Neural cell (in vitro differentiated cells): Measurements from ENCODE around the gene P2RX3. TPM values are rescaled to one million over a fixed set of nuclear protein-coding genes. Genes with fewer than 3 reads are reported as not detected.

Source experiments
- H2AFZ ChIP-seq: fragments of 200-600, 300-800 bp; sonication (generic), shearing (Covaris generic); 2 replicates; pipeline ENCODE4 v1.6.0; 2014; ENCODE audit warnings: low read depth, mild to moderate bottlenecking, antibody characterized with exemption, low read length, moderate library complexity
- H3F3A ChIP-seq: fragments of 200-600 bp; shearing (Covaris generic); 2 replicates; pipeline ENCODE4 v1.6.1; 2016; ENCODE audit warnings: mild to moderate bottlenecking, moderate library complexity, mixed read lengths, antibody characterized with exemption, low read length; ENCODE audit not compliant: insufficient read depth, poor library complexity, severe bottlenecking
- H3K27ac ChIP-seq: fragments of 200-600, 300-800 bp; sonication (generic), shearing (Covaris generic); 2 replicates; pipeline ENCODE4 v1.5.1; 2014; ENCODE audit warnings: mild to moderate bottlenecking, low read length, moderate library complexity
- H3K27me3 ChIP-seq: fragments of 300-800, 200-600 bp; sonication (generic), shearing (Covaris generic); 2 replicates; pipeline ENCODE4 v1.6.0; 2014; ENCODE audit warnings: mild to moderate bottlenecking, low read depth, low read length, moderate library complexity; ENCODE audit not compliant: insufficient read depth
- H3K36me3 ChIP-seq: fragments of 300-800, 200-600 bp; sonication (generic), shearing (Covaris generic); 2 replicates; pipeline ENCODE4 v1.5.1; 2014; ENCODE audit warnings: mild to moderate bottlenecking, antibody characterized with exemption, low read length, moderate library complexity; ENCODE audit not compliant: insufficient read depth
- H3K4me2 ChIP-seq: fragments of 300-800, 200-600 bp; sonication (generic), shearing (Covaris generic); 2 replicates; pipeline ENCODE4 v1.6.0; 2014; ENCODE audit warnings: mild to moderate bottlenecking, low read length
- H3K4me3 ChIP-seq: fragments of 300-800, 200-600 bp; sonication (generic), shearing (Covaris generic); 2 replicates; pipeline ENCODE4 v1.5.1; 2014; ENCODE audit warnings: mild to moderate bottlenecking, low read length, moderate library complexity
- H3K79me2 ChIP-seq: fragments of 200-600 bp; shearing (Covaris generic); replicated peaks from 2 replicates; pipeline ENCODE4 v1.6.0; 2014; ENCODE audit warnings: mild to moderate bottlenecking, low read length, moderate library complexity; ENCODE audit not compliant: insufficient read depth
- H3K9ac ChIP-seq: fragments of 300-800, 200-600 bp; sonication (generic), shearing (Covaris generic); 2 replicates; pipeline ENCODE4 v1.6.1; 2016; ENCODE audit warnings: mild to moderate bottlenecking, low read length, mixed read lengths
- H3K9me2 ChIP-seq: fragments of 200-600 bp; shearing (Covaris generic); 2 replicates; pipeline ENCODE4 v1.6.1; 2016; ENCODE audit warnings: mild to moderate bottlenecking, low read length, mixed read lengths; ENCODE audit not compliant: insufficient read depth
- H3K9me3 ChIP-seq: fragments of 200-600, 300-800 bp; sonication (generic), shearing (Covaris generic); 2 replicates; pipeline ENCODE4 v1.6.1; 2016; ENCODE audit warnings: mild to moderate bottlenecking, mixed run types, low read length, moderate library complexity, mixed read lengths
- H4K20me1 ChIP-seq: fragments of 200-600 bp; shearing (Covaris generic); 2 replicates; pipeline ENCODE4 v1.6.1; 2016; ENCODE audit warnings: mild to moderate bottlenecking, mixed run types; ENCODE audit not compliant: insufficient read depth
- CTCF ChIP-seq: fragments of 450-650 bp; IDR thresholded peaks from 2 replicates; pipeline ENCODE4 v1.5.1; 2014; ENCODE audit warnings: antibody characterized with exemption, mild to moderate bottlenecking, moderate library complexity; ENCODE audit not compliant: poor library complexity, severe bottlenecking
- EP300 ChIP-seq: fragments of 450-650 bp; conservative IDR thresholded peaks from 2 replicates; pipeline ENCODE4 v1.6.1; 2014; ENCODE audit warnings: antibody characterized with exemption, mild to moderate bottlenecking, moderate library complexity; ENCODE audit not compliant: poor library complexity, severe bottlenecking
- EZH2 ChIP-seq: fragments of 200-600, 300-800 bp; shearing (Covaris generic), sonication (generic); IDR thresholded peaks from 2 replicates; pipeline ENCODE4 v1.6.1; 2014; ENCODE audit warnings: antibody characterized with exemption, low read length, borderline replicate concordance, mild to moderate bottlenecking; ENCODE audit not compliant: insufficient read depth, poor library complexity, severe bottlenecking
- MXI1 ChIP-seq: fragments of 450-650 bp; conservative IDR thresholded peaks from 2 replicates; pipeline ENCODE4 v1.6.1; 2014; ENCODE audit warnings: antibody characterized with exemption, mild to moderate bottlenecking; ENCODE audit not compliant: poor library complexity, severe bottlenecking
- POLR2AphosphoS5 ChIP-seq: IDR thresholded peaks from 2 replicates; pipeline ENCODE4 v1.6.1; 2012
- RAD21 ChIP-seq: fragments of 450-650 bp; conservative IDR thresholded peaks from 2 replicates; pipeline ENCODE4 v1.6.1; 2014; ENCODE audit warnings: antibody characterized with exemption, mild to moderate bottlenecking, moderate library complexity
- REST ChIP-seq: IDR thresholded peaks from 2 replicates; pipeline ENCODE4 v1.6.1; 2012; ENCODE audit warnings: borderline replicate concordance
- SMC3 ChIP-seq: fragments of 450-650 bp; conservative IDR thresholded peaks from 2 replicates; pipeline ENCODE4 v1.6.1; 2014; ENCODE audit warnings: antibody characterized with exemption, mild to moderate bottlenecking, moderate library complexity; ENCODE audit not compliant: poor library complexity
- TAF1 ChIP-seq: IDR thresholded peaks from 2 replicates; pipeline ENCODE4 v1.6.1; 2012; ENCODE audit warnings: low read depth
- polyA plus RNA-seq: library from polyadenylated mRNA; depleted of rRNA; stranded (reverse); fragments of >200 nt; gene quantifications from 2 replicates; pipeline ENCODE4 v1.2.3, GENCODE V29; 2014

The P2RX3 gene
- polyA plus RNA-seq, 1 donor from 2014 or later, result not detected

GRCh38 chr11:57358991-57359390 lies 20.8 kb downstream of the P2RX3 start:
- TF ChIP-seq CTCF (no peak), RAD21 (no peak), EZH2 (no peak), SMC3 (no peak), POLR2AphosphoS5 (no peak), TAF1 (no peak), MXI1 (no peak), REST (no peak), EP300 (no peak)
- H3K9me3 ChIP-seq, result no peaks in the 10 kb centered on the region
- no peak overlapping the region for H3K27ac ChIP-seq
- no peaks in the 10 kb centered on the region for H3K27me3 ChIP-seq
- no peak overlapping the region for H3K4me3 ChIP-seq
- no peaks in the 10 kb centered on the region for H3F3A ChIP-seq
- H4K20me1 ChIP-seq, result no peaks in the 10 kb centered on the region
- H3K36me3 ChIP-seq, result no peaks in the 10 kb centered on the region
- H3K79me2 ChIP-seq, result no peaks in the 10 kb centered on the region
- H3K9ac ChIP-seq, result no peak overlapping the region
- no peak overlapping the region for H2AFZ ChIP-seq
- no peaks in the 10 kb centered on the region for H3K9me2 ChIP-seq
- H3K4me2 ChIP-seq, result no peak overlapping the region

GRCh38 chr11:57359396-57359795 lies 21.2 kb downstream of the P2RX3 start:
- no peaks in the 10 kb centered on the region for H3K27me3 ChIP-seq
- no peak overlapping the region for H3K4me2 ChIP-seq
- H2AFZ ChIP-seq, result no peak overlapping the region
- no peak overlapping the region for H3K4me3 ChIP-seq
- no peak overlapping the region for H3K9ac ChIP-seq
- H3K79me2 ChIP-seq, result no peaks in the 10 kb centered on the region
- H4K20me1 ChIP-seq, result no peaks in the 10 kb centered on the region
- no peaks in the 10 kb centered on the region for H3K9me2 ChIP-seq
- no peaks in the 10 kb centered on the region for H3K36me3 ChIP-seq
- no peaks in the 10 kb centered on the region for H3F3A ChIP-seq
- TF ChIP-seq TAF1 (no peak), RAD21 (no peak), REST (no peak), MXI1 (no peak), EP300 (no peak), SMC3 (no peak), POLR2AphosphoS5 (no peak), CTCF (no peak), EZH2 (no peak)
- H3K27ac ChIP-seq, result no peak overlapping the region
- H3K9me3 ChIP-seq, result no peaks in the 10 kb centered on the region
